Neural cell (in vitro differentiated cells): ENCODE data around the gene PNPLA6.

Experiments used
- CTCF ChIP-seq: fragments of 450-650 bp; IDR thresholded peaks from 2 replicates; pipeline ENCODE4 v1.5.1; 2014; ENCODE audit warnings: antibody characterized with exemption, mild to moderate bottlenecking, moderate library complexity; ENCODE audit not compliant: poor library complexity, severe bottlenecking
- EP300 ChIP-seq: fragments of 450-650 bp; conservative IDR thresholded peaks from 2 replicates; pipeline ENCODE4 v1.6.1; 2014; ENCODE audit warnings: antibody characterized with exemption, mild to moderate bottlenecking, moderate library complexity; ENCODE audit not compliant: poor library complexity, severe bottlenecking
- EZH2 ChIP-seq: fragments of 200-600, 300-800 bp; shearing (Covaris generic), sonication (generic); IDR thresholded peaks from 2 replicates; pipeline ENCODE4 v1.6.1; 2014; ENCODE audit warnings: antibody characterized with exemption, low read length, borderline replicate concordance, mild to moderate bottlenecking; ENCODE audit not compliant: insufficient read depth, poor library complexity, severe bottlenecking
- POLR2AphosphoS5 ChIP-seq: IDR thresholded peaks from 2 replicates; pipeline ENCODE4 v1.6.1; 2012
- TAF1 ChIP-seq: IDR thresholded peaks from 2 replicates; pipeline ENCODE4 v1.6.1; 2012; ENCODE audit warnings: low read depth
- TF ChIP-seq, protein P1 (sequence below): IDR thresholded peaks from 2 replicates; pipeline ENCODE4 v1.6.1; 2012; ENCODE audit warnings: borderline replicate concordance

DNA sequence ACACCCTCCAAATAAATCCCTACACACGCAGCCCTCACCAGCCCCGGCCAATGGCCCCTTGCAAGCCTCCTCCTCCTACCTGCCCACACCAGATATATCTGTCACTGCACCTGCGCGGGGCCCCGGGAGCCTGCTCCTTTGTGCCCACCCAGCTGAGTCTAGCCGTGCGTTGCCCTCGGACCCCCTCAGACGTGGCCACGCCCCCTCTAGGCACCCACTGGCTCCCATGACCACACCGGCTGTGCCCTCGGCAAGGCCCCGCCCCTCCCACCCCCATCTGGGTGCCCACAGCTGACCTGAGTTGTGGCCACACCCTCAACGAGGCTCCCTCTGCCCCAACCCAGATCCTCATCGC lies 6.3 kb upstream of the PNPLA6 start:
- TF ChIP-seq EZH2 (no peak), TAF1 (no peak), CTCF (no peak), EP300 (no peak), POLR2AphosphoS5 (no peak)
- TF ChIP-seq, protein P1, sequence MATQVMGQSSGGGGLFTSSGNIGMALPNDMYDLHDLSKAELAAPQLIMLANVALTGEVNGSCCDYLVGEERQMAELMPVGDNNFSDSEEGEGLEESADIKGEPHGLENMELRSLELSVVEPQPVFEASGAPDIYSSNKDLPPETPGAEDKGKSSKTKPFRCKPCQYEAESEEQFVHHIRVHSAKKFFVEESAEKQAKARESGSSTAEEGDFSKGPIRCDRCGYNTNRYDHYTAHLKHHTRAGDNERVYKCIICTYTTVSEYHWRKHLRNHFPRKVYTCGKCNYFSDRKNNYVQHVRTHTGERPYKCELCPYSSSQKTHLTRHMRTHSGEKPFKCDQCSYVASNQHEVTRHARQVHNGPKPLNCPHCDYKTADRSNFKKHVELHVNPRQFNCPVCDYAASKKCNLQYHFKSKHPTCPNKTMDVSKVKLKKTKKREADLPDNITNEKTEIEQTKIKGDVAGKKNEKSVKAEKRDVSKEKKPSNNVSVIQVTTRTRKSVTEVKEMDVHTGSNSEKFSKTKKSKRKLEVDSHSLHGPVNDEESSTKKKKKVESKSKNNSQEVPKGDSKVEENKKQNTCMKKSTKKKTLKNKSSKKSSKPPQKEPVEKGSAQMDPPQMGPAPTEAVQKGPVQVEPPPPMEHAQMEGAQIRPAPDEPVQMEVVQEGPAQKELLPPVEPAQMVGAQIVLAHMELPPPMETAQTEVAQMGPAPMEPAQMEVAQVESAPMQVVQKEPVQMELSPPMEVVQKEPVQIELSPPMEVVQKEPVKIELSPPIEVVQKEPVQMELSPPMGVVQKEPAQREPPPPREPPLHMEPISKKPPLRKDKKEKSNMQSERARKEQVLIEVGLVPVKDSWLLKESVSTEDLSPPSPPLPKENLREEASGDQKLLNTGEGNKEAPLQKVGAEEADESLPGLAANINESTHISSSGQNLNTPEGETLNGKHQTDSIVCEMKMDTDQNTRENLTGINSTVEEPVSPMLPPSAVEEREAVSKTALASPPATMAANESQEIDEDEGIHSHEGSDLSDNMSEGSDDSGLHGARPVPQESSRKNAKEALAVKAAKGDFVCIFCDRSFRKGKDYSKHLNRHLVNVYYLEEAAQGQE, result no peak
